H1 (cell line): Measurements from ENCODE around the gene GLRX3. TPM values are rescaled to one million over a fixed set of nuclear protein-coding genes. Genes with fewer than 3 reads are reported as not detected.

Experiments
- CHD7 ChIP-seq: fragments of 300-600 bp; sonication (generic); IDR thresholded peaks from 2 replicates; pipeline ENCODE4 v1.7.1; 2012; ENCODE audit warnings: low read length, moderate library complexity, mild to moderate bottlenecking, inconsistent platforms; ENCODE audit not compliant: insufficient replicate concordance
- KDM4A ChIP-seq: IDR thresholded peaks from one replicate; pipeline ENCODE4 v1.7.1; 2012; ENCODE audit warnings: low read depth, mild to moderate bottlenecking, moderate library complexity, low read length, inconsistent platforms; ENCODE audit not compliant: severe bottlenecking
- polyA plus RNA-seq, 7 experiments: library from polyadenylated mRNA; depleted of rRNA in 3 of 7; stranded (reverse) in 5 of 7; unstranded in 2 of 7; fragments of >200 nt in 5 of 7; fragments of 200-250 nt in 2 of 7; gene quantifications; 1 replicate in 5 of 7; 2 replicates in 1 of 7; 4 replicates in 1 of 7; pipeline versions ENCODE4 v1.2.1 to v1.2.3, GENCODE V29; 2011 to 2013; ENCODE audit warnings: missing spikeins in 2 of 7, mixed read lengths in 2 of 7
- total RNA-seq: library from RNA; stranded (reverse); fragmentation: NEBNext Ultra II Directional; extraction: Animal tissue kit (Norgen Biotek cat#: 25700); gene quantifications from 2 replicates; pipeline ENCODE4 v1.2.1, GENCODE V29; 2021

Gene GLRX3
- total and polyA plus RNA-seq, 2 of the 8 experiments (the other 6 are each of a cell fraction or from before 2014, with no cell fraction given), result 59.9 to 157 TPM

DNA sequence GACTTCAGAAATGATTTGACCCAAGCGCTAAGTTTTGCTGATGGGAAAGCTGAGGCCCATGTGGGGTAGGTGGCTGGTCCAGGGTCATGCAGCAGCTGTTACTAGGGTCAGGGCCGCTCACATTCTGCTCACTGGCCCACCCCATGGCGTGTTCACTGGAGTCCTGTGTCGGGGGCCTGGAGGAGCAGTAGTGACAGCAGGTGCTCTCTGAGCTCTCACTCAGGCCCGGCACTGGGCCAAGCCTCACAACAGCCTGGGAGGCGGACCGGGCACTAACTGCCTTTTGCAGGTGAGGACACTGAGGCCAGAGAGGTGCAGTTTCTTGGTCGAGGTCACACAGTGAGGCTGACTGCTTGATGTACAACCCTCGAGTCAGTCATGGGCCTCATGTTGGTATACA, 82.7 kb downstream of the GLRX3 start (continued):
- no peak for TF ChIP-seq CHD7
- no peak for TF ChIP-seq KDM4A
- TF ChIP-seq, all 59 proteins: peak for 0
